MM.1S (cell line): ENCODE results near the gene DDX25.

Source experiments
- CTCF ChIP-seq: fragments of 300-600 bp; sonication (generic); IDR thresholded peaks from 2 replicates; pipeline ENCODE4 v1.5.1; 2016; ENCODE audit warnings: antibody characterized with exemption, low read length, mixed read lengths
- EZH2 ChIP-seq: fragments of 300-600 bp; sonication (generic); optimal IDR thresholded peaks from 2 replicates; pipeline ENCODE3; 2017; ENCODE audit warnings: low read depth, mild to moderate bottlenecking, antibody characterized with exemption, low read length, mixed read lengths

- TF ChIP-seq CTCF (no peak), EZH2 (no peak)
Observed at GRCh38 chr11:125942771-125943428, 38.6 kb downstream of the DDX25 start.
